ENCODE measurements around the gene DENND5A. TPM values are rescaled to one million over a fixed set of nuclear protein-coding genes. Genes with fewer than 3 reads are reported as not detected.

DENND5A gene
- polyA plus RNA-seq, 1 experiment = 145 TPM

DNA sequence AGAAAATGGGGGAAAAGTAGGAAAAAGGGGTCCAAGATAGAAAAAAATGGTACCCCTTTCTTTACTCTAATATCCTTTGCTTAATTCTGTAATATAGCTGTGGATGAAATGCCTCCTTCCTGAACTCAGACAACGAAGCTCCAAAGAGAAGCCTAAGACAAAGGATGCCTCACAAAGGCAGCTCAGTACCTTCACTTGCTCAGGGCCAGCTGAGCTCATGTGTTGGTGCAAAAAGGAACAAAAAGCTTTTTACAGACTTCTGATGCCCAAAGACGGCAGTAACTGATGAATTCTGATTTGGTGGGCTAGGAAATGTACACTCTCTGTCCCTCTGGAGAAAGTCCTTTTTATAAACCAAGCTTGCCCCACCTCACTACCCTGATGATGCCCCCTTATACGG is 77.5 kb downstream of the DENND5A start:
- ChIA-PET CTCF (interaction anchor here (0.6 kb wide), 1 partner anchor 296 kb away, joined by 5 read pairs; no protein-coding TSS in a partner anchor), POLR2A (no interaction called here)
- Histone ChIP-seq H3K9me3 (ENCODE audit: control insufficient read depth, insufficient read depth, low read length) (peaks cover 4% of the 10 kb centered on the region; the same call in 1 of the 2 replicates), H3K27ac (ENCODE audit: low read depth, low read length) (no peak overlapping the region), H3K4me3 (ENCODE audit: low read depth, low read length) (no peak overlapping the region), H3K27me3 (ENCODE audit: control insufficient read depth, insufficient read depth, low read length) (no peaks in the 10 kb centered on the region)
- TF ChIP-seq, protein P1, sequence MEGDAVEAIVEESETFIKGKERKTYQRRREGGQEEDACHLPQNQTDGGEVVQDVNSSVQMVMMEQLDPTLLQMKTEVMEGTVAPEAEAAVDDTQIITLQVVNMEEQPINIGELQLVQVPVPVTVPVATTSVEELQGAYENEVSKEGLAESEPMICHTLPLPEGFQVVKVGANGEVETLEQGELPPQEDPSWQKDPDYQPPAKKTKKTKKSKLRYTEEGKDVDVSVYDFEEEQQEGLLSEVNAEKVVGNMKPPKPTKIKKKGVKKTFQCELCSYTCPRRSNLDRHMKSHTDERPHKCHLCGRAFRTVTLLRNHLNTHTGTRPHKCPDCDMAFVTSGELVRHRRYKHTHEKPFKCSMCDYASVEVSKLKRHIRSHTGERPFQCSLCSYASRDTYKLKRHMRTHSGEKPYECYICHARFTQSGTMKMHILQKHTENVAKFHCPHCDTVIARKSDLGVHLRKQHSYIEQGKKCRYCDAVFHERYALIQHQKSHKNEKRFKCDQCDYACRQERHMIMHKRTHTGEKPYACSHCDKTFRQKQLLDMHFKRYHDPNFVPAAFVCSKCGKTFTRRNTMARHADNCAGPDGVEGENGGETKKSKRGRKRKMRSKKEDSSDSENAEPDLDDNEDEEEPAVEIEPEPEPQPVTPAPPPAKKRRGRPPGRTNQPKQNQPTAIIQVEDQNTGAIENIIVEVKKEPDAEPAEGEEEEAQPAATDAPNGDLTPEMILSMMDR (IDR thresholded peaks at IDR 0.05; ENCODE audit: low read depth, low read length) = no peak
- DNase-seq (ENCODE audit: low read depth, low spot score) = no peak

DNA sequence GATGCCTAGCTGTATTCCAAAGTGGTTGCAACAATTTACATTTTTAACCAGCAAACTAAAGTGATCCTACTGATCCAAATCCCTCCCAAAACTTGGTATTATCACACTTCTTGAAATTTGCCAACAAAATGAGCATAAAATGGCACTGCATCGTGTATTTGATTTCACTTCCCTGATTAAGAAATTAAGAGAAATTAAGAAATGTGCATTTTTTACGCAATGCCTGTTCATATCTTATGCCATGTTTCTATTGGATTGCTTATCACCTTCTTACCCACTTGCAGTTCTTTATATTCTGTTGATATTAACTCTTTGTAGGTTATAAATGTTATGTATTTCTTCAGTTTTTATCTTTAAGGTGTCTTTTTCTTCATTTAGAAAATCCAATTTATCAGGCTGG is 80.6 kb downstream of the DENND5A start:
- TF ChIP-seq, protein P1 (IDR thresholded peaks at IDR 0.05; ENCODE audit: low read depth, low read length) = no peak
- H3K27me3 ChIP-seq (ENCODE audit: control insufficient read depth, insufficient read depth, low read length) = no peaks in the 10 kb centered on the region
- ChIA-PET CTCF (no interaction called here), POLR2A (no interaction called here)
- DNase-seq (ENCODE audit: low read depth, low spot score) = no peak
- no peak overlapping the region for H3K27ac ChIP-seq (ENCODE audit: low read depth, low read length)
- peaks cover 4% of the 10 kb centered on the region; the same call in 1 of the 2 replicates for H3K9me3 ChIP-seq (ENCODE audit: control insufficient read depth, insufficient read depth, low read length)
- H3K4me3 ChIP-seq (ENCODE audit: low read depth, low read length) = no peak overlapping the region

DNA sequence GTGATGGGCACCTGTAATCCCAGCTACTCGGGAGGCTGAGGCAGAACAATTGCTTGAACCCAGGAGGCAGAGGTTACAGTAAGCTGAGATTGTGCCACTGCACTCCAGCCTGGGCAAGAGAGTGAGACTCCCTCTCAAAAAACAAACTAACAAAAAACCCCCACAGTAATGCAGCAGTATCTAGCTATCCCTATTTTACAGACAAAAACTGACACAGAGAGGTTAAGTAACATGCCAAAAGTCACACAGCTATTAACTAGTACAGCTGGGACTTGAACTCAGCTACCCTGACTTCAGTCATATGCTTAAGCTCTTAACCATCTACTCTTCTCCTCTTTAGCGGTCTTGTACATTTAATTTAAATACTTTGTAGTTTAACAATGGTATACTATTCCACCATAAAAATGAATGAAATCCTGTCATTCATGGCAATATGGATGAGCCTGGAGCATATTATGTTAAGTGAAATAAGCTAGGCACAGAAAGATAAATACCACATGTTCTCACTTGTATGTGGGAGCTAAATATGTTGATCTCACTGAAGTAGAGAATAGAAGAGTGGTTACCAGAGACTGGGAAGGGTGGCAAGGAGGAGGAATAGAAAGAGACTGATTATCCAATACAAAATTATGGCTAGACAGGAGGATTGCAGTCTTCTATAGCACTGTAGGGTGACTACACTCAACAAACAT is 82.8 kb downstream of the DENND5A start:
- Histone ChIP-seq H3K27me3 (ENCODE audit: control insufficient read depth, insufficient read depth, low read length) (no peaks in the 10 kb centered on the region), H3K9me3 (ENCODE audit: control insufficient read depth, insufficient read depth, low read length) (no peaks in the 10 kb centered on the region), H3K4me3 (ENCODE audit: low read depth, low read length) (no peak overlapping the region), H3K27ac (ENCODE audit: low read depth, low read length) (no peak overlapping the region)
- TF ChIP-seq, protein P1 (IDR thresholded peaks at IDR 0.05; ENCODE audit: low read depth, low read length) = no peak
- DNase-seq (ENCODE audit: low read depth, low spot score) = no peak
- POLR2A ChIA-PET = interaction anchor here (1.3 kb wide), 1 partner anchor 33 kb away, joined by 3 read pairs; no protein-coding TSS in a partner anchor
- CTCF ChIA-PET = interaction anchor here (0.6 kb wide), 1 partner anchor 926 kb away, joined by 9 read pairs; no protein-coding TSS in a partner anchor

DNA sequence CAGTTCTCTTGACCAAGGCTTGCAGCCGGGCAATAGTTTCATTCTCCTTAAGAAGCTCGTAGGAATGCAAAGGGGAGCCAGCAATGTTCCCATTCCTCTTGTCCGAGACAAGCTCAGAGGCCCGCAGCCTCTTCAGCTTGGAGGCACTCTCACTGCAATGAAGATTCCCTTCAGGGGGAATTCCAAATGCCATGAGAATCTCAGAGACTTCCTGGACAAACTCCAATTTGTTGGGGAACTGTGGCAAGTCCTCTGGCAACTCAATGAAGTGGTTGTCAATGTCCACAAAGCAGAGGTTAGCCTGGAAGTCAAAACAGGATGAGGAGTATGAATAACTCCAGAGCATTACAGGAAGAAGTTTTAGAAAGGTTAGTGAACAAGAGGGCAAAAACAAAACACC is 84.4 kb downstream of the DENND5A start:
- ChIA-PET CTCF (no interaction called here), POLR2A (no interaction called here)
- H3K9me3 ChIP-seq (ENCODE audit: control insufficient read depth, insufficient read depth, low read length) = no peaks in the 10 kb centered on the region
- H3K4me3 ChIP-seq (ENCODE audit: low read depth, low read length) = no peak overlapping the region
- H3K27ac ChIP-seq (ENCODE audit: low read depth, low read length) = no peak overlapping the region
- TF ChIP-seq, protein P1 (IDR thresholded peaks at IDR 0.05; ENCODE audit: low read depth, low read length) = no peak
- H3K27me3 ChIP-seq (ENCODE audit: control insufficient read depth, insufficient read depth, low read length) = no peaks in the 10 kb centered on the region
- no peak for DNase-seq (ENCODE audit: low read depth, low spot score)

DNA sequence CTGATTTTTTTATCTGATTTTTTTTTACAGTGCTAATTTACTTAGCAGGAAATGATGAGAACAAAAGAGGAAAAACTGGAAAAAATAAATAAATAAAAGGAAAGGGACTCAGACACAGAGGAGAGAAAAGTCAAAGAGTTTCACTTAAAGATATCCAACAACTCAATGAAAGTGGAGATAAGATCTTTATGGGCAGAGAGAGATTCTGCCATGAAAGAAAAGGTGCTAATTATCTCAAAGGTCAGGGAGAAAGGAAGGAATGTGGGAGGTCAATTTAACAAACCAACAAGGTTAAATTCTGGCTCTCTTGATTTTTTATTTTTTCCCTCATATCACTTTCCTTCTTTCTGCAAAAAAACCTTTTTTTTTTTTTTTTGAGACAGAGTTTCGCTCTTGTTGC is 86.0 kb downstream of the DENND5A start:
- ChIA-PET CTCF (no interaction called here), POLR2A (no interaction called here)
- TF ChIP-seq, protein P1 (IDR thresholded peaks at IDR 0.05; ENCODE audit: low read depth, low read length) = no peak
- Histone ChIP-seq H3K9me3 (ENCODE audit: control insufficient read depth, insufficient read depth, low read length) (no peaks in the 10 kb centered on the region), H3K27ac (ENCODE audit: low read depth, low read length) (no peak overlapping the region), H3K4me3 (ENCODE audit: low read depth, low read length) (no peak overlapping the region), H3K27me3 (ENCODE audit: control insufficient read depth, insufficient read depth, low read length) (no peaks in the 10 kb centered on the region)
- no peak for DNase-seq (ENCODE audit: low read depth, low spot score)

Measured in AG04450 (cell line).